ENCODE measurements around the gene CRISPLD2.

Gene CRISPLD2

GRCh38 chr16:84819644-84820304 lies at the start of gene CRISPLD2:
CRISPLD2 (plus strand) TSS chr16:84819985; CDS start chr16:84838496, 18,511 bp downstream.
- peak; percentile 93 for DNase-seq

- DNase-seq, result no peak
Measured at GRCh38 chr16:84773312-84773711, 46.5 kb upstream of the CRISPLD2 start.

- no peak for DNase-seq
Measured at GRCh38 chr16:84774810-84775209, 45.0 kb upstream of the CRISPLD2 start.

- no peak for DNase-seq
Measured at GRCh38 chr16:84775262-84775810, 44.4 kb upstream of the CRISPLD2 start.

GRCh38 chr16:84777435-84777834 lies 42.4 kb upstream of the CRISPLD2 start:
- no peak for DNase-seq

DNA sequence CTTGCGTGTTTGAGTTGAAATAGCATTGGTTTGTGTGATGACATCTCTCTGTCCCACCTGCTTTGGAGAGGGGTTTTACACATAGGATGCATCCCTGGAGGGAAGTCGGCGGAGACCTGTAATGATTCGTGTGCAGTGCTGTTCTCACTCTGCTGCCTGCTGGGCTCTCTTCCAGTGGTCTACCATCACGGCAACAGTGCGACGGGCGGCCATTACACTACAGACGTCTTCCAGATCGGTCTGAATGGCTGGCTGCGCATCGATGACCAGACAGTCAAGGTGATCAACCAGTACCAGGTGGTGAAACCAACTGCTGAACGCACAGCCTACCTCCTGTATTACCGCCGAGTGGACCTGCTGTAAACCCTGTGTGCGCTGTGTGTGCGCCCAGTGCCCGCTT lies 41.1 kb upstream of the CRISPLD2 start:
- no peak for DNase-seq

DNA sequence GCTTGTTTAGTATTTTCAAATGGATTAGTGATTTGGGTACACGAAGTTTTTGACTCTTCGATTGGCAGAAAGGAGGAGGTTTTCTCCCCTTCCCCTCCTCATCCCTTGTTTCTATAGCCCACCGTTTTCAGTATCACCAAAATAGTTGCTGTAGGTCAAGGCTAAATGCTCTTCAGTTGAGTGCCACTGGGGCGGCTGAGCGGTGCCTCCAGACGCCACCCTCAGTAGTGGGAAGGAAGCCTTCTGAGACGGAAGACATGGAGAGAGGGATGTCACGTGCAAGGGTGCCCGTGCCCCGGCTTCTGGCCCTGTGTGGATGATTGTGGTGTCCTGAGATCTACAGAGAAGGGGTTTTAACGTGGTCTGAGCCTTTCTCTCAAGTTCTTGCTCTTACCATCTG lies 39.7 kb upstream of the CRISPLD2 start:
- no peak for DNase-seq

GRCh38 chr16:84780544-84781376 lies 39.0 kb upstream of the CRISPLD2 start:
- DNase-seq, result no peak

GRCh38 chr16:84782846-84783245 lies 36.9 kb upstream of the CRISPLD2 start:
- no peak for DNase-seq

DNA sequence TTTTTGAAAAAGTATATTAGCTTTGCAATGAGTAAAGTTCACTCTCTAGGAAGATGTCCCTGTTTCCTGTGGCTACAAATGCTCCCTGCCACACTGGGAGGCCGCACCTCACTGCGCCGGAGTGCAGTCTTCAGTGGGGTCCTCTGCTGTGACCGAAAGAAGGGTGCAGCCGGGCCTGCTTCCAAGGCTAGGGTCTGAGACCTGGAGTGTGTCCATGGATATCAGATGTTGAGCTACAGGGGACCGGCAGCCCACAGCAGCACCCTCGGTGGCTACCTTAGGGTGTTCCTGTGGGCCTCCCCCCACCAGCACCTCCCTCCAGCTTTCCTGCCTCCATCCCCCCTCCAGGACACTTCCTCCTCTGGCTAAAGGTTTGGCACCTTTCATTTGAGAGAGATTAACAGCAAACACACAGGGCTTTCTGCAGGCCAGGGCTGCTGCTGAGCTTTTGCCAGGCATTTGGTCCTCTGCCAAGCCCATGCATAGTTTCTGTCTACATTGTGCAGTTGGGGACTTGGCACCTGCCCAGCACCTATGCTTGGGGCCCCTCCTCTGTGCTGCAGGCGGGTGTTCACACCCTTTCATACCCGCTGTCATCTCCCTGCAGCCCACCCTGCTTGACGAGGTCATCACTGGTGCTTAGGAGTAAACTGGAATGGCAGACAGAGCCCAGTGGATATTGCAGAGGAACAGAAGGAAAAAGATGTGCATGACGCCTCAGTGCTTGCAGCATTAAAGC lies 33.8 kb upstream of the CRISPLD2 start:
- peak; percentile 76 for DNase-seq

GRCh38 chr16:84786605-84787262 lies 33.1 kb upstream of the CRISPLD2 start:
- DNase-seq, result no peak

DNA sequence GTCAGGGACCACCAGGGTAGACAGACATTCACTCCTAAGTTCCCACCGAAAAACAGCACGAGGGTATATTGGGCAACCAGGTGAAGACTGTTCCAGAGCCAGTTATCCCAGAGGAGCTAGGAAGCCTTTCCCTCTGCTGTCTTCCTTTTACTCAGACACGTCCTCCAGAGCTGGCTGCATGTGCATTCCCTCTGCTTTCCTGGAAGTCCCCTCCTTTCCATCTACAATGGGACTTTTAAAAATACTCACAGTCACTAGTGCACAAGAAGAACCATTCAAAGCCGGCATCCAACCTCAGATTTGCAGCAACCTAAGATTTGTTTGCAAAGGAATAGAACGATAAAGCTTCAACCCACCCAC lies 32.5 kb upstream of the CRISPLD2 start:
- no peak for DNase-seq

DNA sequence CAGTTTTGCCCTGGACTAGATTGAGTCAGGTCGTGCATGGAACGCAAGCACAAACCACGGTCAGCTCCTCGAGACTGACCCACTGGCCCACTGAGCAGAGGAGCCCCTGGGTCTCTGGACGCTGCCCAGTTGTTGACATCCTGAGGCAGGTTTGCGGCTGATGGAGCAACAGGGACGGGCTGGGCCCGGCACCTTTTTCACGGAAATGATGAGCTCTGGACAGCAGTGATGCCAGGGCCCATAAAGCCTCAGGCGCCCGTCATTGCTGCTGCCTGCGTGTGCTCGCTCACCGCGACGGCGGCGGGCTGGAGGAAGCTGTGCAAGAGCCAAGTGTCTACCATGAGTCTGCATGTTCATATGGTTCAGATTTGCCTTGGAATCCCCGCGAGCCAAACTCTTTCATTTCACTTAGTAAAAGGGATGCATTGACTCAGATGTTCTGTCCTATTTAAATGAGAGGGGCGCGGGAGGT lies 30.8 kb upstream of the CRISPLD2 start:
- DNase-seq, result no peak

- DNase-seq, result no peak
Measured at GRCh38 chr16:84789431-84789830, 30.4 kb upstream of the CRISPLD2 start.

- no peak for DNase-seq
Measured at GRCh38 chr16:84790301-84790700, 29.5 kb upstream of the CRISPLD2 start.

DNA sequence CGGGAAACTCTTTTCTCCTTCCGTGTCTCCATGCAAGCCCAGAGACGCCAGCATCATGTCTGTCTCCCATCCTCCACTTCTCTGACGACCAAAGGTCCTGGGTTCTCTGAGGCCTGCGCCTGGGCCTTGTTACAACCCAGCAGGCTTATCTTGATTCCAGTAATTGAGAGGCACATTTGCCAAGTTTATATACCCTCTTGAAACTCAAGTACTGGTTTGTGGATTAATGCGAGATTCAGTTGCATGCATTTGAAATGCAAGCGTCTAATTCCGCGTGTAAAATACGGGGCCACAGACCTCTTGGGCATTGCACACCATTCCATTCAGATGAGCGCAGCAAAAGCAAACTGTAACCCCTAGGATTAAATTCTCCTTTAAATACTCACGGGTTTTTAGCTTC lies 28.7 kb upstream of the CRISPLD2 start:
- DNase-seq, result no peak

GRCh38 chr16:84791501-84791900 lies 28.3 kb upstream of the CRISPLD2 start:
- no peak for DNase-seq

DNA sequence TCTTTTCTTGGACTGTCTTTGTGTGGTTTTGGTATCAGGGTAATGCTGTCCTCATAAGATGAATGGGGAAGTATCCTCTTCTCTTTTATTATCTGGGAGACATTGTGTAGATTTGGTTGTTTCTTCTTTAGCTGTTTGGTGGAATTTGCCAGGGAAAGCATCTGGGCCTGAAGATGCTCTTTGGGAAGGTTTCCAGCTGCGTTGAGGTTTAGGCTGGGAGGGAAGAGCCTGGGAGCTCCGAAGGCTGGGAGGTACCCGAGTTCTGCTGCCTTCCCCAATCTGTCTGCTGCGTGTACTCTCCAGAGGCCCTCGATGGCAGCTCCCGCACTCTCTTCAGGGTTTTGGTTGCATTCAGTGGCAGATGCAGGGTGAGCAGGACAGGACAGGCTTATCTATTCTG lies 25.6 kb upstream of the CRISPLD2 start:
- DNase-seq, result no peak

DNA sequence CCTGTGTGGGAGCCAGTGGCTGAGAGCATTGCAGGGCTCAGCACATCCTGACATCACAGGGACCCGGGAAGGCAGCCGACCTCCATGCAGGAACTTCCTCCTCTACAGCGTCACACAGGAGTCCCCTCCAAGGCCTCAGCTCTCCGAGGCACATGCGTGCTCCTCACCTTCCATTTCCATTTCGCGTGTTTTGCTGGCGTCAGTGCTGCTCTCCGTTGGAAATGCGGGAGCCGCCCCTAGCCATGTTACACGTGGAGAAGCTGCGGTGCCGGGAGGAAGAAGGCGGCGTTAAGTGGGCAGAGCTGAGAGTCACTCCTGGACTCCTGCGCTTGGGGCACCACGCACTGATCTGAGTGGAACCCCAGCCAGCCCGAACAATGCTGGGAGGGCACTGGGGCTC lies 25.2 kb upstream of the CRISPLD2 start:
- DNase-seq, result no peak

GRCh38 chr16:84795329-84796053 lies 24.3 kb upstream of the CRISPLD2 start:
- DNase-seq, result no peak

DNA sequence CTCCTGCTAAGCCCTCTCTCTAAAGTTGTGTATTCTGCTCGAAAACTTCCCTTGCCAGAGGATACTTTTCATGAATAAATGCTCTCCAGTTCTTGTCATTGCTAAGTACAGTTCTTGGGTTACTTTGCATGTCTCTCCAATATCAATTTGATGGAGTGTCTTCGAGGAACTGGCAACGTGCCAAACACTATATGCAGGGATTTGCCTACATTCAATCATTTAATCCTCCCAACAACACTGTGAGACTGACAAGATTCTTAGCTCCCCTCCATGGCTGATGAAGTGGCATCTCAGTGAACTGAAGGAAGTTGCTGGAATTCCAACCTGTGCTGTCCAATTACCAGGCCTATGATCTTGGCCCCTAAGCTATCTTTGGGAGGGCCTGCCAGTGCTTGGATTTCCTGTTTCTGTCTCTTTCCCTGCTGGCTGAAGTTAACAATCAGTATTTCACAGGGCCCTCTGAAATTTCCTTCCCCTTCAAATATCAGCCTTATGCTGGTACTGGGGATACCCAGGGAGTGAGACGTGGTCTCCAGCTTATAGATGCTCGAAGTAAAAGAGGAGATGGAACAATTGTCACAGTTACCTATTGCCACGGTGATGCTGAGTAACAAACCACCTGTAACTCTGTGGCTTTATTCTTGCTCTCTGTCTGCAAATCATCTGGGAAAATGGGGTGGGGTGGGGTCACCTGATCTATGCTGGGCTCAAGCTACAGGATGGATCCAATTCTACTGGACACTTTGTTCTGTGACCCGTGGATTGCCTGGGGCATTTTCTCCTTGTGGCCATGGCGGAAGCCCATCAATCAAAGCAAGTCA lies 19.4 kb upstream of the CRISPLD2 start:
- DNase-seq, result no peak
